Upper lobe of right lung (tissue), 1 donor: ENCODE data around the gene EVC2. TPM values are rescaled to one million over a fixed set of nuclear protein-coding genes. Genes with fewer than 3 reads are reported as not detected.

ENCODE experiments used
- ATAC-seq: fragments of 200-7000 bp; cut with Tn5 transposase; one replicate; pipeline ENCODE4 v1.9.1; 2020; ENCODE audit warnings: mild to moderate bottlenecking, moderate library complexity
- DNase-seq: peaks from one replicate; pipeline ENCODE4 v3.0.0-alpha.2; 2020
- H3K27ac ChIP-seq: fragments of 200-600 bp; one replicate; pipeline ENCODE4 v1.8.0; 2022
- H3K27me3 ChIP-seq: fragments of 200-600 bp; one replicate; pipeline ENCODE4 v1.8.0; 2022; ENCODE audit warnings: mild to moderate bottlenecking
- H3K36me3 ChIP-seq: fragments of 200-600 bp; one replicate; pipeline ENCODE4 v1.8.0; 2022
- H3K4me1 ChIP-seq: fragments of 200-600 bp; one replicate; pipeline ENCODE4 v1.8.0; 2022
- H3K4me3 ChIP-seq: fragments of 200-600 bp; one replicate; pipeline ENCODE4 v1.8.0; 2022; ENCODE audit warnings: mild to moderate bottlenecking
- H3K9me3 ChIP-seq: fragments of 200-600 bp; one replicate; pipeline ENCODE4 v1.8.0; 2022
- CTCF ChIP-seq: fragments of 200-600 bp; IDR thresholded peaks from one replicate; pipeline ENCODE4 v1.8.0; 2022; ENCODE audit warnings: antibody characterized with exemption
- intact Hi-C: fragments of 100-400 bp; cut with DNase I; formaldehyde crosslinking; loops from one replicate; pipeline ENCODE4 v1.11.0; 2022
- total RNA-seq: library from RNA; stranded (reverse); fragmentation: NEBNext Ultra II Directional; extraction: Animal tissue kit (Norgen Biotek cat#: 25700); gene quantifications from one replicate; pipeline ENCODE4 v1.2.1, GENCODE V29; 2021
- donor health status: DM: no; HTN: yes; CAD: no; lungs with severe emphysema.

EVC2 gene
- total RNA-seq, 1 donor from 2014 or later: 6.3 TPM

GRCh38 chr4:5515646-5516045, 192.7 kb downstream of the EVC2 start:
- no peak for DNase-seq
- no peak for ATAC-seq
- Histone ChIP-seq H3K27me3 (no peaks in the 10 kb centered on the region), H3K36me3 (no peaks in the 10 kb centered on the region), H3K4me3 (no peak overlapping the region), H3K4me1 (no peaks in the 10 kb centered on the region), H3K9me3 (no peaks in the 10 kb centered on the region), H3K27ac (no peak overlapping the region)
- intact Hi-C loops: no loop called here
- TF ChIP-seq CTCF: no peak

Other genes starting within 250 kb of the EVC2 start
- gene EVC, start 2.6 kb upstream of the EVC2 start, total RNA-seq: 27.6 TPM
- gene CRMP1, start 184.5 kb upstream of the EVC2 start, total RNA-seq: 6.1 TPM